Measurements from ENCODE around the gene ARSG. TPM values are rescaled to one million over a fixed set of nuclear protein-coding genes. Genes with fewer than 3 reads are reported as not detected.

The ARSG gene
- total RNA-seq, 1 experiment from 2014 or later, result 6.1 TPM

DNA sequence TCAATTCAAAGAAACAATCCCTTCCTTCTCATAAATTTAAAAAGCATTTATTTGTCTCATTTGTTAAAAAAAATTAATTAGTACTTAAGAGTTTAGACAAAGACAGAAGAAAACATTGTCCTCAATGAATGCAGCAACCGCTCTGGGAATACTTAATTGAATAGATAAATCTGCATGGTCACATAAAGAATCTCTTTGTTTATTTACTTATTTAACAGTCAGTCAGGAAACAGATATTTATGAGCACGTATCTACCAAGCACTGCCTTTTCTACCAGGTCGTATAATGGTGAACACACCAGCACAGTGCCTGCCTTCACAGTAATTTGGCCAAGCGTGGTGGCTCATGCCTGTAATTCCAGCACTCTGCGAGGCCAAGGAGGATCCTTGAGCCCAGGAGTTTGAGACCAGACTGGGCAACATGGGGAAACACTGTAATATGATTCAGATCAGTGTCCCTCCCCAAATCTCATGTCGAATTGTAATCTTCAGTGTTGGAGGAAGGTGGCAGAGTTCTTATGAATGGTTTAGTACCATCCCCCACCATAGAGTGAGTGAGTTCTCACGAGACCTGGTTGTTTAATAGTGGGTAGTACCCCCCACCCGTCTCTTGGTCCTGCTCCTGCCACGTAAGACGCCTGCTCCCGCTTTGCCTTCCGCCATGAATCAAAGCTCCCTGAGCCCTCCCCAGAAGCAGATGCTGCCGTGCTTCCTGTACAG lies 157.9 kb downstream of the ARSG start:
- no TSS peak for BruUV-seq (replicated peaks)

DNA sequence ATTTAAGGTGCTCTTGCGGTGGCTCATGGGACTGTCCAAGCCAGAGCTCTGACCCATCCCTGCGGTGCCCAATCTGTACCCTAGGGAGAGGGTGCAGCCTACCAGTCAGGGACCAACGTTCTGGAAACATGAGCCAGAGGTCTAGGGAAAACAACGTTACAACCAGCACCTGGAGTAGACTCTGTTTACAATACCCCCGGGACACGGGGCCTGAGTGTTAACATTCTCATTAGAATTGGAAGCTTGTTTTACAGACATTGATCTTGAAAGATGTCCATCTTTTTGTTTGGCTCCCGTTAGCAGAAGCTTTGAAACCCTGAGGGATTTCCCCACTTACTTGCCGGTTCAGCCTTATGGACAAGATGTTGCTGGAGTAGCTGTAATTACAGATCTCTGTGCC lies 159.1 kb downstream of the ARSG start:
- H3K27me3 Mint-ChIP-seq (ENCODE audit: insufficient read depth, unreplicated experiment), result no peaks in the 10 kb centered on the region
- no peaks in the 10 kb centered on the region for H3K9me3 Mint-ChIP-seq (ENCODE audit: unreplicated experiment)
- H3K27me3 ChIP-seq (replicated peaks; ENCODE audit: control insufficient read depth, insufficient read depth, low read length), result no peaks in the 10 kb centered on the region
- H3K4me1 ChIP-seq, result peaks cover 24% of the 10 kb centered on the region
- TF ChIP-seq, protein P1, sequence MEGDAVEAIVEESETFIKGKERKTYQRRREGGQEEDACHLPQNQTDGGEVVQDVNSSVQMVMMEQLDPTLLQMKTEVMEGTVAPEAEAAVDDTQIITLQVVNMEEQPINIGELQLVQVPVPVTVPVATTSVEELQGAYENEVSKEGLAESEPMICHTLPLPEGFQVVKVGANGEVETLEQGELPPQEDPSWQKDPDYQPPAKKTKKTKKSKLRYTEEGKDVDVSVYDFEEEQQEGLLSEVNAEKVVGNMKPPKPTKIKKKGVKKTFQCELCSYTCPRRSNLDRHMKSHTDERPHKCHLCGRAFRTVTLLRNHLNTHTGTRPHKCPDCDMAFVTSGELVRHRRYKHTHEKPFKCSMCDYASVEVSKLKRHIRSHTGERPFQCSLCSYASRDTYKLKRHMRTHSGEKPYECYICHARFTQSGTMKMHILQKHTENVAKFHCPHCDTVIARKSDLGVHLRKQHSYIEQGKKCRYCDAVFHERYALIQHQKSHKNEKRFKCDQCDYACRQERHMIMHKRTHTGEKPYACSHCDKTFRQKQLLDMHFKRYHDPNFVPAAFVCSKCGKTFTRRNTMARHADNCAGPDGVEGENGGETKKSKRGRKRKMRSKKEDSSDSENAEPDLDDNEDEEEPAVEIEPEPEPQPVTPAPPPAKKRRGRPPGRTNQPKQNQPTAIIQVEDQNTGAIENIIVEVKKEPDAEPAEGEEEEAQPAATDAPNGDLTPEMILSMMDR (IDR thresholded peaks at IDR 0.05; ENCODE audit: insufficient read depth in 1 of 2, low read depth in 1 of 2, low read length in 1 of 2, severe bottlenecking in 1 of 2, unreplicated experiment in 1 of 2), result no peak
- POLR2A ChIA-PET, result no interaction called here
- H3K27ac Mint-ChIP-seq (ENCODE audit: unreplicated experiment), result peak overlapping the region; percentile 90
- DNase-seq, result no peak
- no peak overlapping the region for H3K4me3 Mint-ChIP-seq (ENCODE audit: unreplicated experiment)
- H3K36me3 Mint-ChIP-seq (ENCODE audit: insufficient read depth, unreplicated experiment), result peaks cover 15% of the 10 kb centered on the region
- H3K36me3 ChIP-seq (ENCODE audit: control insufficient read depth, insufficient read depth, low read length), result peaks cover 2% of the 10 kb centered on the region
- CTCF ChIA-PET, result interaction anchor here (0.6 kb wide), 1 partner anchor 180 kb away, joined by 5 read pairs; no protein-coding TSS in a partner anchor
- intact Hi-C loops (cut with micrococcal nuclease; ENCODE audit: unreplicated experiment), result no loop called here
- BruUV-seq (replicated peaks), result no TSS peak
- H3K4me3 ChIP-seq (ENCODE audit: low read depth, low read length), result no peak overlapping the region
- H3K9me3 ChIP-seq, result no peaks in the 10 kb centered on the region
- peaks cover 12% of the 10 kb centered on the region for H3K4me1 Mint-ChIP-seq (ENCODE audit: low read depth, unreplicated experiment)

More for the DNA sequence above, 157.9 kb downstream of the ARSG start:
- Histone ChIP-seq H3K4me3 (ENCODE audit: low read depth, low read length) (no peak overlapping the region), H3K27me3 (replicated peaks; ENCODE audit: control insufficient read depth, insufficient read depth, low read length) (no peaks in the 10 kb centered on the region), H3K36me3 (ENCODE audit: control insufficient read depth, insufficient read depth, low read length) (peaks cover 2% of the 10 kb centered on the region), H3K4me1 (peaks cover 24% of the 10 kb centered on the region), H3K9me3 (no peaks in the 10 kb centered on the region)
- DNase-seq, result no peak
- ChIA-PET CTCF (no interaction called here), POLR2A (no interaction called here)
- H3K36me3 Mint-ChIP-seq (ENCODE audit: insufficient read depth, unreplicated experiment), result peaks cover 15% of the 10 kb centered on the region
- intact Hi-C loops (cut with micrococcal nuclease; ENCODE audit: unreplicated experiment), result no loop called here
- TF ChIP-seq, protein P1 (IDR thresholded peaks at IDR 0.05; ENCODE audit: insufficient read depth in 1 of 2, low read depth in 1 of 2, low read length in 1 of 2, severe bottlenecking in 1 of 2, unreplicated experiment in 1 of 2), result no peak
- H3K4me1 Mint-ChIP-seq (ENCODE audit: low read depth, unreplicated experiment), result peaks cover 12% of the 10 kb centered on the region
- no peak overlapping the region for H3K27ac Mint-ChIP-seq (ENCODE audit: unreplicated experiment)
- no peak overlapping the region for H3K4me3 Mint-ChIP-seq (ENCODE audit: unreplicated experiment)
- H3K9me3 Mint-ChIP-seq (ENCODE audit: unreplicated experiment), result no peaks in the 10 kb centered on the region
- no peaks in the 10 kb centered on the region for H3K27me3 Mint-ChIP-seq (ENCODE audit: insufficient read depth, unreplicated experiment)

DNA sequence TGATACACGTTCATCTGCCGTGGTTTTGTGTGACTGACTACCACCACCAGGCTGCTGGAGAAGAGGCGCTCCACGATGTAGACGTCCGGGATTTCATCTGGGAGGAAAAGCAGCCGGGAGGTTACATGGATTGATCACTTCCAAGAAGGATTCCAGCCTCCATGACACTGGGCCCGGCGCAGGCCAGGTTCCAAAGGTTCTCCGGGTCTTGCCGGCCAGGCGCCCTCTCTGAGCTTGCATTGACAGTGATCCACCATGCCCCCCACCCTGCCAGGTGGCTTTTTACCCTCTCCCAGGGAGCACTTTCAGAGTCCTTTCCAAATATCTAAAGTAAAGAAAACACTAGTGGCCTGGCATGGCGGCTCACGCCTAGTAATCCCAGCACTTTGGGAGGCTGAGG lies 159.5 kb downstream of the ARSG start:
- Mint-ChIP-seq H3K27me3 (ENCODE audit: insufficient read depth, unreplicated experiment) (no peaks in the 10 kb centered on the region), H3K4me1 (ENCODE audit: low read depth, unreplicated experiment) (peaks cover 12% of the 10 kb centered on the region), H3K36me3 (ENCODE audit: insufficient read depth, unreplicated experiment) (peaks cover 15% of the 10 kb centered on the region), H3K27ac (ENCODE audit: unreplicated experiment) (peak overlapping the region; percentile 90), H3K4me3 (ENCODE audit: unreplicated experiment) (no peak overlapping the region), H3K9me3 (ENCODE audit: unreplicated experiment) (no peaks in the 10 kb centered on the region)
- Histone ChIP-seq H3K27me3 (replicated peaks; ENCODE audit: control insufficient read depth, insufficient read depth, low read length) (no peaks in the 10 kb centered on the region), H3K4me3 (ENCODE audit: low read depth, low read length) (no peak overlapping the region), H3K4me1 (peaks cover 25% of the 10 kb centered on the region), H3K36me3 (ENCODE audit: control insufficient read depth, insufficient read depth, low read length) (peaks cover 2% of the 10 kb centered on the region), H3K9me3 (no peaks in the 10 kb centered on the region)
- TF ChIP-seq, protein P1 (IDR thresholded peaks at IDR 0.05; ENCODE audit: insufficient read depth in 1 of 2, low read depth in 1 of 2, low read length in 1 of 2, severe bottlenecking in 1 of 2, unreplicated experiment in 1 of 2), result no peak
- ChIA-PET CTCF (no interaction called here), POLR2A (no interaction called here)
- DNase-seq, result no peak
- intact Hi-C loops (cut with micrococcal nuclease; ENCODE audit: unreplicated experiment), result loop anchor here (1.0 kb wide), 1 partner anchor 10 kb away; no protein-coding TSS in a partner anchor
- no TSS peak for BruUV-seq (replicated peaks)

Measured in Caco-2 (cell line).